Progenitor cell of endocrine pancreas (in vitro differentiated cells): Measurements from ENCODE around the gene NOB1. TPM values are rescaled to one million over a fixed set of nuclear protein-coding genes. Genes with fewer than 3 reads are reported as not detected.

Experiments
- DNase-seq: peaks from one replicate; pipeline ENCODE4 v3.0.0; 2021; ENCODE audit warnings: low spot score; ENCODE audit not compliant: unreplicated experiment
- H3K27ac Mint-ChIP-seq: 2 replicates; pipeline ENCODE4 v1.8.0; 2021; ENCODE audit warnings: mild to moderate bottlenecking, moderate library complexity, mixed read lengths
- H3K27me3 Mint-ChIP-seq: 2 replicates; pipeline ENCODE4 v1.8.0; 2021; ENCODE audit warnings: mixed read lengths
- H3K36me3 Mint-ChIP-seq: 2 replicates; pipeline ENCODE4 v1.8.0; 2022; ENCODE audit warnings: mixed read lengths; ENCODE audit not compliant: insufficient read depth
- H3K4me1 Mint-ChIP-seq: 2 replicates; pipeline ENCODE4 v1.8.0; 2021; ENCODE audit warnings: low read depth, mixed read lengths
- H3K4me3 Mint-ChIP-seq: 2 replicates; pipeline ENCODE4 v1.8.0; 2021; ENCODE audit warnings: low read depth, mild to moderate bottlenecking, moderate library complexity, mixed read lengths
- H3K9me3 Mint-ChIP-seq: 2 replicates; pipeline ENCODE4 v1.8.0; 2021; ENCODE audit warnings: low read depth, mixed read lengths
- CTCF ChIP-seq: fragments of 200-600 bp; sonication (generic); IDR thresholded peaks from one replicate; pipeline ENCODE4 v1.5.0; 2021; ENCODE audit warnings: antibody characterized with exemption, mild to moderate bottlenecking; ENCODE audit not compliant: unreplicated experiment
- total RNA-seq: library from RNA; stranded (reverse); gene quantifications from 2 replicates; pipeline ENCODE4 v1.2.1, GENCODE V29; 2021

The NOB1 gene
- total RNA-seq, 1 donor from 2014 or later: 56.1 TPM

DNA sequence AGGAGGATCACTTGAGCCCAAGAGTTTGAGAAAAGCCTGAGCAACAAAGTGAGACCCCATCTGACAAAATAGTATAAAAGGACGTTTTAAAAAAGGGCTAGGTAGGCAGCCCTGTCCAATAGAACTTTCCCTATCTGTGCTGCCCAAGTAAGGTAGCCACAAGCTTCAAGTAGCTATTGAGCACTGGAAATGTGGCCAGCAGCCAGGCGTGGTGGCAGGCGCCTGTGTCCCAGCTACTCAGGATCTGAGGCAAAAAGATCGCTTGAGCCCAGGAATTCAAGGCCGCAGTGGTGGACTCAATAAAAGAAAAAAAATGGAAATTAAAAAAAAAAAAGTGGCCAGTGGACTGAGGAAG is 26.8 kb downstream of the NOB1 start:
- DNase-seq: no peak
- Mint-ChIP-seq H3K36me3 (peaks cover 7% of the 10 kb centered on the region), H3K4me3 (peak overlapping the region; percentile 85), H3K4me1 (peaks cover 40% of the 10 kb centered on the region), H3K9me3 (no peaks in the 10 kb centered on the region), H3K27me3 (no peaks in the 10 kb centered on the region), H3K27ac (peak overlapping the region; percentile 87)
- TF ChIP-seq CTCF: no peak

- H3K27ac Mint-ChIP-seq: peak within 1 kb of the TSS; percentile 100
- peak within 1 kb of the TSS; percentile 85 for H3K4me3 Mint-ChIP-seq
- peaks cover 7% of the 10 kb centered on the region for H3K36me3 Mint-ChIP-seq
- peak; percentile 90 for DNase-seq
- no peaks in the 10 kb centered on the region for H3K27me3 Mint-ChIP-seq
- no peaks in the 10 kb centered on the region for H3K9me3 Mint-ChIP-seq
- peaks cover 49% of the 10 kb centered on the region for H3K4me1 Mint-ChIP-seq
- no peak for TF ChIP-seq CTCF
These were observed 28.2 kb downstream of the NOB1 start, which contains the start of gene NQO1 for GRCh38 chr16:69726313-69727060. NQO1 (minus strand) TSS chr16:69726560; CDS start chr16:69726439, 121 bp downstream.

DNA sequence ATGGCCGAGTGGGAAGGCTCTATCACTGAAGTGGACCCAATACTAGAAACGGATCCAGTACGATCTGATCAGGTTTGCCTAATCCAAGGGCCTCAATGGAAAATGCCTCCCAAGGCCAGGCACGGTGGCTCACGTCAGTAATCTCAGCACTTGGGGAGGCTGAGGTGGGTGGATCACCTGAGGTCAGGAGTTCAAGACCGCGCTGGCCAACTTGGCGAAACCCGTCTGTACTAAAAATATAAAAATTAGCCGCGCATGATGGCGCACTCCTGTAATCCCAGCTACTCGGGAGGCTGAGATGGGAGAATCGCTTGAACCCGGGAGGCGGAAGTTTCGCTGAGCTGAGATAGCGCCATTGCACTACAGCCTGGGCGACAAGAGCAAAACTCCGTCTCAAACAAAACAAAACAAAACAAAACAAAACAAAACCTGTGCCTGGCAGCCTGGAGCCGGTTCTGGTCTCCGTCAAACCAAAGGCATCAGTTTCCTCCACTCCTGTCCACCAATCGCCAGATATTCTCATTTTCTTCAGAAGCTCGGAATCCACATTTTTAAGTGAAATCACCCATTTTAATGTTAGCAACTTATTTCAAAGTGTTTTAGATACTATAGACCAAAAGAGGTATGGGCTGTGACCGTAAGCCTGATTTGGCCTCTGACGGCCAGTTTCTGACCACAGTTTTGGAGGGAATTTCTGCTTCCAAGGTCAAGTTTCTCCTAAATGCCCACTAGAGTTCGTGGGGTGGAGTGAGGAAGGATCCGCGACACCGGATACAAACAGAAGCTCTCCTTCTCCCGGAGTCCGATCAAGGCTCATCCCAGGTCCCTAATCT is 29.0 kb downstream of the NOB1 start:
- H3K4me3 Mint-ChIP-seq: peak overlapping the region; percentile 85
- no peaks in the 10 kb centered on the region for H3K27me3 Mint-ChIP-seq
- H3K36me3 Mint-ChIP-seq: peaks cover 9% of the 10 kb centered on the region
- no peak for DNase-seq
- H3K27ac Mint-ChIP-seq: peak overlapping the region; percentile 100
- no peak for TF ChIP-seq CTCF
- no peaks in the 10 kb centered on the region for H3K9me3 Mint-ChIP-seq
- peaks cover 53% of the 10 kb centered on the region for H3K4me1 Mint-ChIP-seq

- no peak for TF ChIP-seq CTCF
- no peaks in the 10 kb centered on the region for H3K9me3 Mint-ChIP-seq
- H3K4me3 Mint-ChIP-seq: peak overlapping the region; percentile 85
- peaks cover 53% of the 10 kb centered on the region for H3K4me1 Mint-ChIP-seq
- DNase-seq: no peak
- H3K36me3 Mint-ChIP-seq: peaks cover 12% of the 10 kb centered on the region
- no peaks in the 10 kb centered on the region for H3K27me3 Mint-ChIP-seq
- peak overlapping the region; percentile 100 for H3K27ac Mint-ChIP-seq
These were observed 29.7 kb downstream of the NOB1 start for GRCh38 chr16:69724981-69725479.

DNA sequence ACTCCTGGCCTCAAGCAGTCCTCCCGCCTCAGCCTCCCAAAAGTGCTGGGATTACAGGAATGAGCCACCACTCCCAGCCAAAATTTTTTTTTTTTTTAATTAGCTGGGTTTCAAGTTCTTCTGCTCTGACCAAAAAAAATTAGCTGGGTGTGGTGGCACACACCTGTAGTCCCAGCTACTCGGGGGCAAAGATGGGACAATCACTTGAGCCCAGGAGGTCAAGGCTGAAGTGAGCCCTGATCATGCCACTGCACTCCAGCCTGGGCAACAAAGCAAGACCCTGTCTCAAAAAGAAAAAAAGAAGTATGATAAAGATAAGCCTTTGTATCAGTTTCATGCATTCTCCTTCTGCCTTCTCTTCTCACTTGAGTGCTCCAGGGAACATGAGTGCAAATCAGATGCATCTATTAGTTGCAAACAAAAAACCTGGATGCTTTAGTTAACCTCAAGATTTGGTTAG is 30.3 kb downstream of the NOB1 start:
- no peaks in the 10 kb centered on the region for H3K9me3 Mint-ChIP-seq
- peaks cover 11% of the 10 kb centered on the region for H3K36me3 Mint-ChIP-seq
- H3K4me1 Mint-ChIP-seq: peaks cover 50% of the 10 kb centered on the region
- no peak for DNase-seq
- no peaks in the 10 kb centered on the region for H3K27me3 Mint-ChIP-seq
- TF ChIP-seq CTCF: no peak
- H3K4me3 Mint-ChIP-seq: peak overlapping the region; percentile 85
- peak overlapping the region; percentile 100 for H3K27ac Mint-ChIP-seq
